Heart right ventricle (tissue), 16 donors: ENCODE data around the gene PARP4. TPM values are rescaled to one million over a fixed set of nuclear protein-coding genes. Genes with fewer than 3 reads are reported as not detected.
"Not testable (repeated sequence)": the region's sequence is repeated elsewhere in the genome, so short reads cannot be mapped to it uniquely, and the experiment has no call there.

ENCODE experiments used
- ATAC-seq, 8 donors: fragments of 200-7000 bp; cut with Tn5 transposase; one replicate each; pipeline ENCODE4 v1.9.1; 2020; ENCODE audit warnings: mild to moderate bottlenecking in 8 of 8, moderate library complexity in 8 of 8, moderate number of reproducible peaks in 1 of 8
- DNase-seq, 2 donors: peaks; one replicate each; pipeline ENCODE4 v3.0.0-alpha.2; 2020
- H3K27ac ChIP-seq, 10 donors: fragments of 200-600 bp; sonication (generic) in 2 of 10; one replicate each; pipeline versions ENCODE4 v1.5.0 to v1.8.0; 2020 to 2022; ENCODE audit warnings: mild to moderate bottlenecking in 3 of 10
- H3K27me3 ChIP-seq, 7 donors: fragments of 200-600 bp; one replicate each; pipeline ENCODE4 v1.8.0; 2021 to 2022; ENCODE audit warnings: mild to moderate bottlenecking in 2 of 7
- H3K36me3 ChIP-seq, 9 donors: fragments of 200-600 bp; sonication (generic) in 1 of 9; one replicate each; pipeline versions ENCODE4 v1.5.0 to v1.8.0; 2020 to 2022; ENCODE audit warnings: mild to moderate bottlenecking in 2 of 9
- H3K4me1 ChIP-seq, 9 donors: fragments of 200-600 bp; sonication (generic) in 1 of 9; one replicate each; pipeline versions ENCODE4 v1.5.0 to v1.8.0; 2020 to 2022; ENCODE audit warnings: mild to moderate bottlenecking in 4 of 9
- H3K4me3 ChIP-seq, 10 donors: fragments of 200-600 bp; sonication (generic) in 2 of 10; one replicate each; pipeline versions ENCODE4 v1.5.0 to v1.8.0; 2020 to 2022; ENCODE audit warnings: mild to moderate bottlenecking in 7 of 10, moderate library complexity in 2 of 10
- H3K9me3 ChIP-seq, 11 donors: fragments of 200-600 bp in 10 of 11; sonication (generic) in 2 of 11; one replicate each; pipeline versions ENCODE4 v1.5.0 to v1.8.0; 2013 to 2022; ENCODE audit warnings: mild to moderate bottlenecking in 2 of 11, control low read depth in 1 of 11, moderate library complexity in 1 of 11
- WGBS, 2 donors: extraction: QIAGEN DNeasy Blood & Tissue Kit; methylation state at CpG; one replicate each; pipeline ENCODE4 v1.1.7; 2013; ENCODE audit warnings: inconsistent platforms in 1 of 2; 5-methylcytosine and 5-hydroxymethylcytosine counted together
- intact Hi-C, 10 donors: fragments of 100-400 bp; cut with DNase I; formaldehyde crosslinking; loops; one replicate each; pipeline versions ENCODE4 v1.11.1 to v1.14.2; 2022
- polyA plus RNA-seq, 2 donors: library from polyadenylated mRNA; stranded (reverse); fragments of 200-250 nt; gene quantifications; one replicate each; pipeline ENCODE4 v1.2.3, GENCODE V29; 2013
- total RNA-seq, 10 donors: library from RNA; stranded (reverse); fragmentation: NEBNext Ultra II Directional in 3 of 10; extraction: Animal tissue kit (Norgen Biotek cat#: 25700) in 3 of 10; gene quantifications; one replicate each; pipeline versions ENCODE4 v1.2.1 to v1.2.4, GENCODE V29; 2021 to 2023
- TF ChIP-seq, protein P1 (sequence below), 9 donors: fragments of 200-600 bp; sonication (generic) in 2 of 9; IDR thresholded peaks; one replicate each; pipeline versions ENCODE4 v1.5.0 to v1.8.0; 2021 to 2022; ENCODE audit warnings: antibody characterized with exemption in 9 of 9, mild to moderate bottlenecking in 5 of 9, moderate library complexity in 1 of 9
- donor health status: Arrhythmogenic right ventricular cardiomyopathy.
- donor health status: ischemic (EF 13 %, LVEDD 7.1; RV severe dilation, severe dysfunction).
- donor health status: healthy with polysubstance abuse.
- donor health status: DM: no; HTN: yes; CAD: no.
- donor health status: DM: no; HTN: no; CAD: no.
- donor health status: ischemic (EF 25% LVEDD 6.9; RV normal size, moderate dysfunction).
- donor health status: ischemic (EF 25% LVEDD 5.7; RV mildly dilated, moderate dysfunction).
- donor health status: healthy.
- donor health status: DM: yes; HTN: yes; CAD: no.
- donor health status: Ischemic cardiomyopathy.
- donor health status: ischemic (EF 35%, LVEDD 5.7; RV mildly dilated, moderate dysfunction).
- donor health status: nonischemic (EF 11% LVEDD 7.7; RV severe dilation, severe dysfunction).
- donor health status: DM: yes; HTN: yes; CAD: no.
- donor health status: PGD.
- donor health status: ischemic (EF 29% LVEDD 5.4; RV normal size, mild dysfunction).
- donor health status: nonischemic (EF 23%, LVEDD 6.1; RV moderate dilation, normal function).

The PARP4 gene
- total and polyA plus RNA-seq, 12 donors, result 8.3 to 33.6 (median 22.9) TPM

- peaks cover 0 to 8% (median 0%) of the 10 kb centered on the region in 7 donors for H3K27me3 ChIP-seq
- TF ChIP-seq, protein P1, sequence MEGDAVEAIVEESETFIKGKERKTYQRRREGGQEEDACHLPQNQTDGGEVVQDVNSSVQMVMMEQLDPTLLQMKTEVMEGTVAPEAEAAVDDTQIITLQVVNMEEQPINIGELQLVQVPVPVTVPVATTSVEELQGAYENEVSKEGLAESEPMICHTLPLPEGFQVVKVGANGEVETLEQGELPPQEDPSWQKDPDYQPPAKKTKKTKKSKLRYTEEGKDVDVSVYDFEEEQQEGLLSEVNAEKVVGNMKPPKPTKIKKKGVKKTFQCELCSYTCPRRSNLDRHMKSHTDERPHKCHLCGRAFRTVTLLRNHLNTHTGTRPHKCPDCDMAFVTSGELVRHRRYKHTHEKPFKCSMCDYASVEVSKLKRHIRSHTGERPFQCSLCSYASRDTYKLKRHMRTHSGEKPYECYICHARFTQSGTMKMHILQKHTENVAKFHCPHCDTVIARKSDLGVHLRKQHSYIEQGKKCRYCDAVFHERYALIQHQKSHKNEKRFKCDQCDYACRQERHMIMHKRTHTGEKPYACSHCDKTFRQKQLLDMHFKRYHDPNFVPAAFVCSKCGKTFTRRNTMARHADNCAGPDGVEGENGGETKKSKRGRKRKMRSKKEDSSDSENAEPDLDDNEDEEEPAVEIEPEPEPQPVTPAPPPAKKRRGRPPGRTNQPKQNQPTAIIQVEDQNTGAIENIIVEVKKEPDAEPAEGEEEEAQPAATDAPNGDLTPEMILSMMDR (IDR thresholded peaks at IDR 0.05), result no peak
- DNase-seq (no peak), ATAC-seq (no peak)
- 92 to 97% methylated on average over 4 of the region's 4 CpGs for WGBS, 2 donors
- H3K4me1 ChIP-seq, result no peaks in the 10 kb centered on the region
- H3K27ac ChIP-seq, result no peak overlapping the region
- intact Hi-C loops, result loop anchor here in 1 of 10 donors (10.0 kb wide), 1 partner anchor 152 kb away; no protein-coding TSS in a partner anchor
- no peaks in the 10 kb centered on the region for H3K36me3 ChIP-seq
- no peak overlapping the region for H3K4me3 ChIP-seq
- H3K9me3 ChIP-seq, result no peaks in the 10 kb centered on the region
Observed at GRCh38 chr13:24406524-24406923, 106.1 kb downstream of the PARP4 start.

DNA sequence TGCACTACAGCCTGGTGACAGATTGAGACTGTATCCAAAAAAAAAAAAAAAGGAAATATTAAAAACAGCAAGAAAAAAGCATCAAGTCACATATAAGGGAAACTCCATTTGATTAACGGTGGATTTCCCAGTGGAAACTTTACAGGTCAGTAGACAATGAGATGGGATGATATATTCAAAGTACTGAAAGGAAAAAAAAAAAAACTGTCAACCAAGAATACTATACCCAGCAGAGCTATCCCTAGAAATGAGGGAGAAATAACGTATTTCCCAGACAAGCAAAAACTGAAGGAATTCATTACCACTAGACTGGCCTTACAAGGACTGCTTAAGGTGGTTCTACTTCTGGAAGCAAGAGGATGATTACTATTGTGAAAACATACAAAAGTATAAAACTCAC is 115.8 kb downstream of the PARP4 start:
- TF ChIP-seq, protein P1 (IDR thresholded peaks at IDR 0.05), result no peak
- Histone ChIP-seq H3K4me3 (no peak overlapping the region), H3K36me3 (no peaks in the 10 kb centered on the region), H3K9me3 (peaks cover 0 to 26% (median 14%) of the 10 kb centered on the region in 11 donors), H3K27me3 (no peaks in the 10 kb centered on the region), H3K27ac (no peak overlapping the region), H3K4me1 (no peaks in the 10 kb centered on the region)
- intact Hi-C loops, result no loop called here
- 84 to 93% methylated on average over 2 of the region's 2 CpGs for WGBS, 2 donors
- DNase-seq (no peak), ATAC-seq (no peak)

GRCh38 chr13:24392972-24393371 is 119.6 kb downstream of the PARP4 start:
- DNase-seq (no peak), ATAC-seq (no peak)
- Histone ChIP-seq H3K4me1 (no peaks in the 10 kb centered on the region), H3K27me3 (no peaks in the 10 kb centered on the region), H3K4me3 (no peak overlapping the region), H3K27ac (no peak overlapping the region), H3K9me3 (peaks cover 0 to 26% (median 14%) of the 10 kb centered on the region in 11 donors), H3K36me3 (no peaks in the 10 kb centered on the region)
- WGBS, 2 donors, result 92 to 94% methylated on average over 4 of the region's 4 CpGs
- intact Hi-C loops, result no loop called here
- TF ChIP-seq, protein P1 (IDR thresholded peaks at IDR 0.05), result no peak

DNA sequence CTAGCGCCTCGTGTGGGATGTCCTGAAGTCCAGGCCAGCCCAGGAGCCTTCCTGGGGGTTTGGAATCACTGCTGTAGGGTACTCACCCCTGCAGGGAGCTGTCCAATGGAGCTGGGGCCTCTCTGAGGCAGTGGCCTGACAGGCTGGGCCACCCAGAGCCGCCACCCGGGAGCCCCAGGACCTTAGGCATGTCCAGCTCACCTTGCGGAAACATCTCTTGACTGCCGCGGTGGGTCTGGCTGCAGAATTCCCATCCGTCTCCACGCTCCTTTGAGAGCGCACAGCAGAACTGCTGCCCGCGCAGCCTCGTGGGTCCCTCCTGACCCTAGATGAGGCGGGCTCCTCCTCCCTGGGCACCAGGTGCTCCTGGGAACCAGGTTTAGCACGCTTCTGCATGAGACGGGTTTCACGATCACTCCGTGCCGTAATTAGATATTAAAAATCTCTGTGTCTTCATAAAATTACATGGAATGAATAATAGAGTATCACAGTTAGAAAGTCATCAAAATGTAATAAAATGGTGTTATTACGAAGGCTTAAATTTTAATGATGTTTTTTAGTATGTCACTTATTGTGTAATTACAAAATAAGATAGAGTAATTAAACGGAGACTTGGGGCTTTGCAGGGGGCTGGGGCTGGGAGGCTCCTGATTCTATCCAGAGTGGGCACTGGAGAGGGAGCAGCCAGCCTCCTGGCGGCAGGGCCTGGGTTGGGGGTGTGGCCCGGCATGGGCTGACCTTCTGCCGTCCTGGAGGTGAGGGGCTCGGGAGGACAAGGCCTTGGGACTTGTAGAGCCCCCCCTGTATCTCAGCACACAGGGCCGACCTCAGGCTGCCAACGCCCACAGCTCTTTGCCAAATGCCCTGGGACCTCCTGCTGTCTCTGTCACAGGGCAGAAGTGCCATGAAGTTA is 120.6 kb downstream of the PARP4 start:
- H3K36me3 ChIP-seq, H3K4me1 ChIP-seq, H3K27ac ChIP-seq, intact Hi-C loops, H3K27me3 ChIP-seq, ATAC-seq, DNase-seq, H3K4me3 ChIP-seq: not testable (repeated sequence)
- H3K9me3 ChIP-seq, result peaks cover 0 to 18% (median 12%) of the 10 kb centered on the region in 11 donors
- 86 to 91% methylated on average over 25 of the region's 27 CpGs for WGBS, 2 donors

- intact Hi-C loops, H3K9me3 ChIP-seq, H3K4me1 ChIP-seq, DNase-seq, H3K27ac ChIP-seq, H3K4me3 ChIP-seq, H3K36me3 ChIP-seq, ATAC-seq, H3K27me3 ChIP-seq: not testable (repeated sequence)
- WGBS, 2 donors, result 91 to 97% methylated on average over 7 to 9 of the region's 9 CpGs
Observed at GRCh38 chr13:24390795-24391194, 121.8 kb downstream of the PARP4 start.
